Large intestine (tissue), 3 donors: ENCODE measurements around the gene SMCP. TPM values are rescaled to one million over a fixed set of nuclear protein-coding genes. Genes with fewer than 3 reads are reported as not detected.
A peak's percentile ranks its signal among the peaks of the same experiment; 100 is the strongest.

Experiments
- DNase-seq, 2 donors: peaks; one replicate each; pipeline versions ENCODE4 v3.0.0 to v3.0.0-alpha.2; 2013
- H3K27ac ChIP-seq: one replicate; pipeline ENCODE4 v1.5.1; 2013; ENCODE audit warnings: low read length
- H3K27me3 ChIP-seq: 2 replicates; pipeline ENCODE4 v1.6.1; 2013; ENCODE audit warnings: low read length; ENCODE audit not compliant: control insufficient read depth, insufficient read depth
- H3K36me3 ChIP-seq: 2 replicates; pipeline ENCODE4 v1.6.1; 2013; ENCODE audit warnings: low read length; ENCODE audit not compliant: control insufficient read depth, insufficient read depth
- H3K4me1 ChIP-seq: one replicate; pipeline ENCODE4 v1.6.1; 2013; ENCODE audit warnings: low read length; ENCODE audit not compliant: control insufficient read depth, insufficient read depth
- H3K4me3 ChIP-seq: one replicate; pipeline ENCODE4 v1.5.1; 2013; ENCODE audit warnings: low read length
- H3K9me3 ChIP-seq: one replicate; pipeline ENCODE4 v1.6.1; 2013; ENCODE audit warnings: mild to moderate bottlenecking, low read depth, low read length, moderate library complexity; ENCODE audit not compliant: control insufficient read depth
- WGBS: methylation state at CpG from one replicate; pipeline ENCODE4 v1.1.5; 2013; ENCODE audit warnings: low lambda C conversion rate; ENCODE audit not compliant: insufficient coverage; 5-methylcytosine and 5-hydroxymethylcytosine counted together
- polyA plus RNA-seq: library from polyadenylated mRNA; unstranded; fragments of 120-200 nt; gene quantifications from one replicate; pipeline ENCODE4 v1.2.1, GENCODE V29; 2013

The SMCP gene
- polyA plus RNA-seq, 1 donor: not detected

DNA sequence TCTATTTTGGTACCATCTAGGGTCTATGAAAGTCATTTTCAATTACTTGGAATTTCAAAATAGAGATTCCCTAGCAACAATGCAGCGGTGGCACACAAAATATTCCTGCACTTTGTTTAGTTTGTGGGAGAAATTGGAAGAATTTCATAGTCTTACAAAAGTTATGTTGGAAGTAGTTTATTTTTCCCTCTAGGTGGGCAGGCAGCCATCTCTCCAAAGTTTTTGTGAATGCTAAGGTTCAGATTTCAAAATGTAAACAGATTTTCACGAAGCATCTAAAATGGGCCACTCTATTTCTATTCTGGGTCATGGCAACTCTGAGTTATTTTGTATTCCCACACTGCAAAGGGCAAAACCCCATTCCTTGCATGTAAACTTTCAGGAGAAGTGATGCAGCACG is 8.0 kb downstream of the SMCP start:
- DNase-seq: no peak
- 83% methylated on average over 1 of the region's 3 CpGs for WGBS
- Histone ChIP-seq H3K9me3 (no peaks in the 10 kb centered on the region), H3K27me3 (no peaks in the 10 kb centered on the region), H3K4me3 (no peak overlapping the region), H3K27ac (no peak overlapping the region), H3K36me3 (no peaks in the 10 kb centered on the region), H3K4me1 (no peaks in the 10 kb centered on the region)

- no CpG with 5 or more reads among the region's 8 CpGs for WGBS
- H3K36me3 ChIP-seq: no peaks in the 10 kb centered on the region
- no peaks in the 10 kb centered on the region for H3K9me3 ChIP-seq
- no peaks in the 10 kb centered on the region for H3K27me3 ChIP-seq
- no peak overlapping the region for H3K27ac ChIP-seq
- H3K4me3 ChIP-seq: no peak overlapping the region
- DNase-seq: no peak
- H3K4me1 ChIP-seq: no peaks in the 10 kb centered on the region
Observed at GRCh38 chr1:152886758-152887409, 8.8 kb downstream of the SMCP start.

GRCh38 chr1:152888126-152888525 is 10.0 kb downstream of the SMCP start:
- no CpG with 5 or more reads among the region's 1 CpG for WGBS
- no peak overlapping the region for H3K4me3 ChIP-seq
- no peak overlapping the region for H3K27ac ChIP-seq
- no peak for DNase-seq
- no peaks in the 10 kb centered on the region for H3K4me1 ChIP-seq
- no peaks in the 10 kb centered on the region for H3K36me3 ChIP-seq
- H3K9me3 ChIP-seq: no peaks in the 10 kb centered on the region
- no peaks in the 10 kb centered on the region for H3K27me3 ChIP-seq

DNA sequence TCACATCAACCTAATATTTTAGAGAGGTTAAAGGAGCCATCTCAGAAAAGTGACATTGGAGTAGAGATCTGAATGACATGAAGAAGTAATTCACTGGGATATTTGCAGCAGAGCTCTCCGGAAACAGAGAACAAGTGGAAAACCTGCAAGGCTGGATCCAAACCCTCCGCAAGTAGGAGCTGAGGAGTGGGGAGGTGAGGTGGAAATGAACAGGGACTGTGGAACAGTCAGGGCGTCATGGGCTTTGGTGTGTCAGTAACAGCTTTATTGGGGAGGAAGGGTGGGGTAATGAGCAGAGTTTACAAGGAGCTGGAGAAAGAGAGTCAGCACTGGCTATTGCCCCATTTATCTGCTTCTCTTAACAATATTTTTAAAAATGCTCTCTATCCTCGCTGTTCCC is 20.9 kb downstream of the SMCP start:
- WGBS: 50% methylated on average over 1 of the region's 4 CpGs

GRCh38 chr1:152899883-152900282 is 21.8 kb downstream of the SMCP start:
- no peaks in the 10 kb centered on the region for H3K36me3 ChIP-seq
- WGBS: no CpG with 5 or more reads among the region's 2 CpGs

More for the DNA sequence above, 20.9 kb downstream of the SMCP start:
- H3K9me3 ChIP-seq: no peaks in the 10 kb centered on the region
- no peak for DNase-seq
- H3K27me3 ChIP-seq: no peaks in the 10 kb centered on the region
- H3K27ac ChIP-seq: no peak overlapping the region
- no peaks in the 10 kb centered on the region for H3K36me3 ChIP-seq
- no peaks in the 10 kb centered on the region for H3K4me1 ChIP-seq
- H3K4me3 ChIP-seq: no peak overlapping the region

DNA sequence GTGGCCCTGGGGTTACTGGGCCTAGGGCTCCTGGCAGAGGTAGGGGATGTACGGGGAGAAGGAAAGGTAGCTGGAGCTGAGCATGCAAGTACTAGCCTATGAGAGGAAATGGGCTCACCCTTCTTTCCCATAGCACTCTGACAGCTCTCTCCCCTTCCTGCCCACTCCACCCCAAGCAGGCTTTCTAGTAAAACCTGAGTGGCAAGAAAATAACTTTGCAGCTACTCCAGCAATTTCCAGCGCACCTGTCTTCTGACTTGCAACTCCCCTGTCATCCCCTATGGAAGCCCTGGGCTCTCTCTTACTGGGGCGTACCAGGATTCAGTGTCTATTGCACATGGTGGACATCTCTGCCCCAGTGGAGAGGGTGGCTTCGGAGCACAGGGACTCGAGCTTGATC is 23.5 kb downstream of the SMCP start:
- Histone ChIP-seq H3K9me3 (no peaks in the 10 kb centered on the region), H3K27me3 (no peaks in the 10 kb centered on the region), H3K4me1 (no peaks in the 10 kb centered on the region), H3K4me3 (no peak overlapping the region), H3K27ac (no peak overlapping the region), H3K36me3 (no peaks in the 10 kb centered on the region)
- DNase-seq: no peak
- no CpG with 5 or more reads among the region's 5 CpGs for WGBS

More at GRCh38 chr1:152899883-152900282, 21.8 kb downstream of the SMCP start:
- Histone ChIP-seq H3K4me1 (no peaks in the 10 kb centered on the region), H3K27ac (no peak overlapping the region), H3K27me3 (no peaks in the 10 kb centered on the region), H3K4me3 (no peak overlapping the region), H3K9me3 (no peaks in the 10 kb centered on the region)
- DNase-seq: no peak

DNA sequence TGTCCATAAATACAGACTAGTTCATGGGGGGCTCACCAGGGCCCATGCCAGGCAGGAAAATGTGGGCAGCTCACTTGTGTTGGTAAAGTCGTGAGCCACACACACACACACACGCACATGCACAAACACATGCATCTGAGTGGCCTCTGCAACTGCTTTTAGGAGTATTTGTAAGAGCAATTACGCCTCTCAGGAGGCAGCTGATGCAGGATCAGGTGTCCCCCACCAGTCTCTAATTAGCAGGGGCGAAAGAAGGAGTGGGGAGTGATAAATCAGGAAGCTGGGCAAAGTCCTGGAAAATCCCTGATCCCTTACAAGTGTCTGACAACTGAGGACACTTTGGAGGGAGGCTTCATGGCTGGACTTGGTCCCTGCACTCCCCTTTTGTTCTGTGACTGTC is 24.5 kb downstream of the SMCP start:
- Histone ChIP-seq H3K36me3 (no peaks in the 10 kb centered on the region), H3K4me3 (no peak overlapping the region), H3K9me3 (no peaks in the 10 kb centered on the region), H3K27me3 (no peaks in the 10 kb centered on the region), H3K27ac (no peak overlapping the region), H3K4me1 (no peaks in the 10 kb centered on the region)
- DNase-seq: peak; percentile 33 to 71
- no CpG with 5 or more reads among the region's 4 CpGs for WGBS

GRCh38 chr1:152904688-152905440 is 26.7 kb downstream of the SMCP start:
- Histone ChIP-seq H3K4me3 (no peak overlapping the region), H3K27me3 (peaks cover 4% of the 10 kb centered on the region)
- no CpG with 5 or more reads among the region's 7 CpGs for WGBS

DNA sequence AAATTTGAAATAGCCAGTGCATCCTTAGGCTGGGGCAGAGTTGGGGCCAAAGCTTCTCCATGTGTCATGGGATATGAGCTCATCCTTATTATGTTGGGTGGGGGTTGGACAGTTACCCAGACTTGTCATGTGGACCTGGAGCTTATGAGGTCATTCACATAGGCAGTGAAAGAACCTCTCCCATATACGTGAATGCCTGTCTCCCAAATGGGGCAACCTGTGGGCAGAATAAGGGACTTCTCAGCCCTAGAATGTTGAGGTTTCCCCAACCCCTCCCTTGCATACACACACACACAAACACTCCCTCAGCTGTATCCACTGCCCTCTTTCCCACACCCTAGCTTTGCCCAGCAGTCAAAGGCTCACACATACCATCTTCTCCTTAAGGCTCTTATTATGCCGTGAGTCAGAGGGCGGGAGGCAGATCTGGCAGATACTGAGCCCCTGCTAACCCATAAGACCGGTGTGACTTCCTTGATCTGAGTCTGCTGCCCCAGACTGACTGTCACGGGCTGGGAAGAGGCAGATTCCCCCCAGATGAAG is 28.0 kb downstream of the SMCP start:
- peak in 1 of 2 donors; percentile 28 for DNase-seq
- Histone ChIP-seq H3K9me3 (no peaks in the 10 kb centered on the region), H3K4me1 (no peaks in the 10 kb centered on the region), H3K27me3 (peaks cover 8% of the 10 kb centered on the region), H3K4me3 (no peak overlapping the region), H3K36me3 (no peaks in the 10 kb centered on the region), H3K27ac (no peak overlapping the region)
- no CpG with 5 or more reads among the region's 5 CpGs for WGBS

More at GRCh38 chr1:152904688-152905440, 26.7 kb downstream of the SMCP start:
- Histone ChIP-seq H3K4me1 (no peaks in the 10 kb centered on the region), H3K27ac (no peak overlapping the region), H3K9me3 (no peaks in the 10 kb centered on the region), H3K36me3 (no peaks in the 10 kb centered on the region)
- no peak for DNase-seq

DNA sequence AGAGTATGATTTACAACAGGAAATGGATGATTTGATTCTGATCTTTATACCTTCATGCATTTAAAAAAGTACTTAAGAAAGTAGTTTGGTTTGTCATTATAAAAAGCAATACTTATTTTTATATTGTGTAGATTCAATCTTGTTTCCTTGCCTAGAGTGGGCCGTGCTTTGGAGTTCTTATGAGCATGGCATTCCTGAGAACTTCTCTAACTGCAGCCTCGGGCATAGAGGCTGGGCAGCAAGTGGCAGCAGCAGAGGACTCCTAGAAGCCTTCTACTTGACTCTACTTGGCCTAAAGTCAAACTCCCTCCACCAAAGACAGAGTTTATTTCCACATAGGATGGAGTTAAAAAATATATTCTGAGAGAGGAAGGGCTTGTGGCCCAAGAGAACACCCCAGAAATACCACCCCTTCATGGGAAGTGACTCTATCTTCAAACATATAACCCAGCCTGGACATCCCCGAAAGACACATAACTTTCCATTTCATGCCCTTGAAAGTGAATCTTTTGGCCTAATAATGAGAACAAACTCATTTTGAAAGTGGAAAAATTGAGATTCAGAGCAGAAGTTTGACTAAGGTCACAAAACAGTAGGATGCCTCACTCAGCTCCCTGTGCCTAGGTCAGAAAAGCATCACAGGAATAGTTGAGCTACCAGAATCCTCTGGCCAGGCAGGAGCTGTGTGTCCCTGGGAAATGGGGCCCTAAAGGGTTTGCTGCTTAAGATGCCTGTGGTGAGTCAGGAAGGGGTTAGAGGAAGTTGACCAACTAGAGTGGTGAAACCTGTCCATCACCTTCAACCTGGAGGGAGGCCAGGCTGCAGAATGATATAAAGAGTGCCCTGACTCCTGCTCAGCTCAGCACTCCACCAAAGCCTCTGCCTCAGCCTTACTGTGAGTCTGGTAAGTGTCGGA is 29.8 kb downstream of the SMCP start, which contains the start of gene IVL:
Gene IVL, plus strand, starts transcription at position 861 of the 916 bp plus-strand sequence. CDS start 1,252 bp downstream, outside the sequence.
- Histone ChIP-seq H3K36me3 (no peaks in the 10 kb centered on the region), H3K27ac (no peak within 1 kb of the TSS), H3K27me3 (peaks cover 8% of the 10 kb centered on the region), H3K4me3 (no peak within 1 kb of the TSS), H3K9me3 (no peaks in the 10 kb centered on the region), H3K4me1 (no peaks in the 10 kb centered on the region)
- DNase-seq: no peak
- WGBS: no CpG with 5 or more reads among the region's 4 CpGs
